ENCODE results near the gene PCF11.

The PCF11 gene

DNA sequence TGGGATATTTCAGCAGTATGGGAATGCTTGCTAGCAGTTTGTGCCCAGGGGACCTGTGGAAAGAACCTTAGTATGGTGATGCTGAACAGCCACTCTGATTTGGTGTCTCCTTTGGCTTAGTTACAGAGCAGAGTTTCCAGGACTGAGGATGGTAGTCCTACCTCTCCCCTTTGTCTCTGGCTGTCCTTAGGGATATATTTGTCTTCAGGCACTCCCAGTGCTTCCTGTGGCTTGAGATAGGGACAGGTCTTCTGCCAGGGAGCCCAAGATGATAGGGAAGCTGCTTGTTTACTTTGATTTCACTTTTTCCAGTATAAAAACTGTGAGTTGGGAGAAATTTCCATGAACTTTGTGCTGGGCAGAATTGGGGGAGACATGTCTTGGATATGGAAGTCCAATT, 64.8 kb downstream of the PCF11 start:
- TF ChIP-seq, protein P1, sequence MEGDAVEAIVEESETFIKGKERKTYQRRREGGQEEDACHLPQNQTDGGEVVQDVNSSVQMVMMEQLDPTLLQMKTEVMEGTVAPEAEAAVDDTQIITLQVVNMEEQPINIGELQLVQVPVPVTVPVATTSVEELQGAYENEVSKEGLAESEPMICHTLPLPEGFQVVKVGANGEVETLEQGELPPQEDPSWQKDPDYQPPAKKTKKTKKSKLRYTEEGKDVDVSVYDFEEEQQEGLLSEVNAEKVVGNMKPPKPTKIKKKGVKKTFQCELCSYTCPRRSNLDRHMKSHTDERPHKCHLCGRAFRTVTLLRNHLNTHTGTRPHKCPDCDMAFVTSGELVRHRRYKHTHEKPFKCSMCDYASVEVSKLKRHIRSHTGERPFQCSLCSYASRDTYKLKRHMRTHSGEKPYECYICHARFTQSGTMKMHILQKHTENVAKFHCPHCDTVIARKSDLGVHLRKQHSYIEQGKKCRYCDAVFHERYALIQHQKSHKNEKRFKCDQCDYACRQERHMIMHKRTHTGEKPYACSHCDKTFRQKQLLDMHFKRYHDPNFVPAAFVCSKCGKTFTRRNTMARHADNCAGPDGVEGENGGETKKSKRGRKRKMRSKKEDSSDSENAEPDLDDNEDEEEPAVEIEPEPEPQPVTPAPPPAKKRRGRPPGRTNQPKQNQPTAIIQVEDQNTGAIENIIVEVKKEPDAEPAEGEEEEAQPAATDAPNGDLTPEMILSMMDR (conservative IDR thresholded peaks at IDR 0.05; ENCODE audit: control insufficient read depth, insufficient read depth, low read depth, low read length) = no peak
- no peak for DNase-seq (ENCODE audit: low read depth)
- H3K4me3 ChIP-seq (ENCODE audit: control insufficient read depth, low read depth, low read length) = no peak overlapping the region

- TF ChIP-seq, protein P1 (conservative IDR thresholded peaks at IDR 0.05; ENCODE audit: control insufficient read depth, insufficient read depth, low read depth, low read length) = no peak
- DNase-seq (ENCODE audit: low read depth) = no peak
- H3K4me3 ChIP-seq (ENCODE audit: control insufficient read depth, low read depth, low read length) = no peak overlapping the region
Measured at GRCh38 chr11:83222499-83222898, 65.6 kb downstream of the PCF11 start.

GRCh38 chr11:83223457-83223856, 66.5 kb downstream of the PCF11 start:
- no peak for DNase-seq (ENCODE audit: low read depth)
- TF ChIP-seq, protein P1 (conservative IDR thresholded peaks at IDR 0.05; ENCODE audit: control insufficient read depth, insufficient read depth, low read depth, low read length) = no peak
- no peak overlapping the region for H3K4me3 ChIP-seq (ENCODE audit: control insufficient read depth, low read depth, low read length)

DNA sequence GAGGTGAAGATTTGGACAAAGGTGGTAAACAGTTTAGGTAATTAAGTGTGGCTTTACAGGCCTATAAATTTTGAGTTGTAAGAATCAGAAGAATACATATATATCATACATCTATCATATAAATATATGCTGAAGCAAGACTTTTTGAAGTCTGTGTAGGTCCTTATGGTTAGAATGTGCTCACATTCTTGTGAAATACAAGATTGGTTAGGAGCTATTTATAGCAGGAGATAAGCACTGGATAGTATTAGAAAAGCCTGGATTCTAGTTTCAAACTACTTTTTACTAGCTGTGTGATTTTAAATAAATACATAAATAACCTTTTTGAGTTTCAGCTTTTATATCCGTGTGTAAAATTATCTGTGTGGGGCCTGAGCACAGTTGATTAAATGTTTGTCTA, 78.9 kb downstream of the PCF11 start:
- no peak for DNase-seq (ENCODE audit: low read depth)
- no peak overlapping the region for H3K4me3 ChIP-seq (ENCODE audit: control insufficient read depth, low read depth, low read length)
- TF ChIP-seq, protein P1 (conservative IDR thresholded peaks at IDR 0.05; ENCODE audit: control insufficient read depth, insufficient read depth, low read depth, low read length) = no peak

Measured in fibroblast of mammary gland (primary cell).